ENCODE measurements around the gene ARHGAP8. TPM values are rescaled to one million over a fixed set of nuclear protein-coding genes. Genes with fewer than 3 reads are reported as not detected.

ARHGAP8 gene
- polyA plus RNA-seq, 3 donors: 0.03 TPM; not detected in 2

DNA sequence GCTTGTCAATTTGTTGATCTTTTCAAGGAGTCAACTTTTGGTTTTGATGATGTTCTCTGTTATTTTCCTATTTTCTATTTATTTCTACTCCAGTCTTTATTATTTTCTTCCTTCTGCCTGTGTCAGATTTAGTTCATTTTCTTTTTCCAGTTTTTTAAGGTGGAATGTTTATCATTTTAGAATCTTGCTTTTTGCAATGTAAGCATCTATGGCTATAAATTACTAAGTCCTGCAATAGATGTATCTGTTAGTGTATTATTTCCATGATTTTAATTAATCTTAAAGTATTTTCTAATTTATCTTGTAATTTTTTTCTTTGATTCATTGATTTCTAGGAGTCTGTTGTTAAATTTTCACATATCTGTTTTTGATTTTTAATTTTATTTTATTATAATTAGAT, 81.7 kb downstream of the ARHGAP8 start:
- intact Hi-C loops (cut with micrococcal nuclease): no loop called here
- DNase-seq: no peak
- peaks cover 0 to 25% (median 19%) of the 10 kb centered on the region in 7 donors for H3K9me3 Mint-ChIP-seq
- Histone ChIP-seq H3K36me3 (replicated peaks in 1 of 2; ENCODE audit: control insufficient read depth in 1 of 2, insufficient read depth in 2 of 2, low read length in 2 of 2) (no peaks in the 10 kb centered on the region), H2AFZ (ENCODE audit: insufficient read depth, low read depth, low read length, poor library complexity, severe bottlenecking) (no peak overlapping the region), H3K27ac (ENCODE audit: low read depth in 1 of 2, low read length in 2 of 2) (no peak overlapping the region), H3K9ac (ENCODE audit: insufficient read depth, low read length, poor library complexity, severe bottlenecking) (no peak overlapping the region), H3K4me2 (replicated peaks; ENCODE audit: extremely low read depth, low read length, poor library complexity, severe bottlenecking) (no peak overlapping the region), H3K4me1 (ENCODE audit: control insufficient read depth in 1 of 2, insufficient read depth in 2 of 2, low read length in 2 of 2) (no peaks in the 10 kb centered on the region), H3K27me3 (ENCODE audit: control insufficient read depth in 2 of 2, insufficient read depth in 2 of 2, low read length in 2 of 2) (no peaks in the 10 kb centered on the region), H3K79me2 (ENCODE audit: insufficient read depth, low read length) (no peaks in the 10 kb centered on the region), H4K20me1 (ENCODE audit: insufficient read depth, low read length) (no peaks in the 10 kb centered on the region), H3K9me3 (replicated peaks in 1 of 2; ENCODE audit: control insufficient read depth in 1 of 2, insufficient read depth in 1 of 2, low read length in 2 of 2) (peaks cover 7 to 8% of the 10 kb centered on the region in 2 donors), H3K4me3 (replicated peaks in 1 of 3; ENCODE audit: low read depth in 2 of 3, low read length in 3 of 3) (no peak overlapping the region)
- H3K27ac Mint-ChIP-seq: no peak overlapping the region
- H3K4me1 Mint-ChIP-seq: no peaks in the 10 kb centered on the region
- peaks cover 4 to 11% (median 6%) of the 10 kb centered on the region in 3 donors for H3K27me3 Mint-ChIP-seq (ENCODE audit: low read depth in 3 of 3)
- TF ChIP-seq, protein P1, sequence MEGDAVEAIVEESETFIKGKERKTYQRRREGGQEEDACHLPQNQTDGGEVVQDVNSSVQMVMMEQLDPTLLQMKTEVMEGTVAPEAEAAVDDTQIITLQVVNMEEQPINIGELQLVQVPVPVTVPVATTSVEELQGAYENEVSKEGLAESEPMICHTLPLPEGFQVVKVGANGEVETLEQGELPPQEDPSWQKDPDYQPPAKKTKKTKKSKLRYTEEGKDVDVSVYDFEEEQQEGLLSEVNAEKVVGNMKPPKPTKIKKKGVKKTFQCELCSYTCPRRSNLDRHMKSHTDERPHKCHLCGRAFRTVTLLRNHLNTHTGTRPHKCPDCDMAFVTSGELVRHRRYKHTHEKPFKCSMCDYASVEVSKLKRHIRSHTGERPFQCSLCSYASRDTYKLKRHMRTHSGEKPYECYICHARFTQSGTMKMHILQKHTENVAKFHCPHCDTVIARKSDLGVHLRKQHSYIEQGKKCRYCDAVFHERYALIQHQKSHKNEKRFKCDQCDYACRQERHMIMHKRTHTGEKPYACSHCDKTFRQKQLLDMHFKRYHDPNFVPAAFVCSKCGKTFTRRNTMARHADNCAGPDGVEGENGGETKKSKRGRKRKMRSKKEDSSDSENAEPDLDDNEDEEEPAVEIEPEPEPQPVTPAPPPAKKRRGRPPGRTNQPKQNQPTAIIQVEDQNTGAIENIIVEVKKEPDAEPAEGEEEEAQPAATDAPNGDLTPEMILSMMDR (IDR thresholded peaks at IDR 0.05): no peak
- H3K4me3 Mint-ChIP-seq: peak overlapping the region in 1 of 2 donors; percentile 9
- H3K36me3 Mint-ChIP-seq: no peaks in the 10 kb centered on the region

- Mint-ChIP-seq H3K27ac (no peak overlapping the region), H3K9me3 (peaks cover 0 to 22% (median 18%) of the 10 kb centered on the region in 7 donors), H3K36me3 (no peaks in the 10 kb centered on the region), H3K4me1 (no peaks in the 10 kb centered on the region), H3K27me3 (ENCODE audit: low read depth in 3 of 3) (peaks cover 4 to 14% (median 9%) of the 10 kb centered on the region in 3 donors), H3K4me3 (no peak overlapping the region)
- no peaks in the 10 kb centered on the region for H3K36me3 ChIP-seq (replicated peaks in 1 of 2; ENCODE audit: control insufficient read depth in 1 of 2, insufficient read depth in 2 of 2, low read length in 2 of 2)
- TF ChIP-seq, protein P1 (IDR thresholded peaks at IDR 0.05): no peak
- no peak overlapping the region for H3K4me3 ChIP-seq (replicated peaks in 1 of 3; ENCODE audit: low read depth in 2 of 3, low read length in 3 of 3)
- WGBS (ENCODE audit: insufficient coverage): 90% methylated on average over 11 of the region's 15 CpGs
- H3K27ac ChIP-seq (ENCODE audit: low read depth in 1 of 2, low read length in 2 of 2): no peak overlapping the region
- no peak for DNase-seq
- intact Hi-C loops (cut with micrococcal nuclease): no loop called here
- H4K20me1 ChIP-seq (ENCODE audit: insufficient read depth, low read length): no peaks in the 10 kb centered on the region
- H3K9ac ChIP-seq (ENCODE audit: insufficient read depth, low read length, poor library complexity, severe bottlenecking): no peak overlapping the region
- H3K79me2 ChIP-seq (ENCODE audit: insufficient read depth, low read length): no peaks in the 10 kb centered on the region
- H3K9me3 ChIP-seq (replicated peaks in 1 of 2; ENCODE audit: control insufficient read depth in 1 of 2, insufficient read depth in 1 of 2, low read length in 2 of 2): peaks cover 7 to 8% of the 10 kb centered on the region in 2 donors
- H3K4me2 ChIP-seq (replicated peaks; ENCODE audit: extremely low read depth, low read length, poor library complexity, severe bottlenecking): no peak overlapping the region
- H2AFZ ChIP-seq (ENCODE audit: insufficient read depth, low read depth, low read length, poor library complexity, severe bottlenecking): no peak overlapping the region
- H3K27me3 ChIP-seq (ENCODE audit: control insufficient read depth in 2 of 2, insufficient read depth in 2 of 2, low read length in 2 of 2): no peaks in the 10 kb centered on the region
- H3K4me1 ChIP-seq (ENCODE audit: control insufficient read depth in 1 of 2, insufficient read depth in 2 of 2, low read length in 2 of 2): no peaks in the 10 kb centered on the region
These were observed 85.1 kb downstream of the ARHGAP8 start for GRCh38 chr22:44837481-44837880.

Data from CD14-positive monocyte (primary cell).